Fibroblast of peridontal ligament (primary cell): Measurements from ENCODE around the gene ANAPC7.
"Not testable (repeated sequence)": the region's sequence is repeated elsewhere in the genome, so short reads cannot be mapped to it uniquely, and the experiment has no call there.

Experiments used
- DNase-seq: peaks from one replicate; pipeline ENCODE4 v3.0.0-alpha.2; 2010; ENCODE audit errors: extremely low read depth

ANAPC7 gene

GRCh38 chr12:110373962-110374611, 29.4 kb downstream of the ANAPC7 start:
- no peak for DNase-seq

DNA sequence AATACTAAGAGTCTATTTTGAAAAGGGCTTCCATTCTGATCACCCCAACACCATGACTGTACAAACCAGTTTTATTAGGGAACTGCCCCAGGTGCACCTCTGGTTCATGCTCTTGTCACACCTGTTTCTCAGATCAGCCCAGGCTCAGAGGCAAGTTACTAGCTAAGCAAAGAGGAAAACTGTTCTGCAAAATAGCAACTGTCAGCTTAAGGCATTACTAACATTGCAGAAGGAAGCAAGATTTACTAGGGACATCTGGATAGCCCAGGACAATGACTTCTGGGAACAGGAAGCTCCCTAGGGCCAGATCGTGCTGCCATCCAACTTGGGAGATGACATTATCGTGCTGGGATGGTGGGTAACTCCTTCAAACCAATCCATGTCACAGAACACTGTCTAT, 30.1 kb downstream of the ANAPC7 start:
- DNase-seq: no peak

DNA sequence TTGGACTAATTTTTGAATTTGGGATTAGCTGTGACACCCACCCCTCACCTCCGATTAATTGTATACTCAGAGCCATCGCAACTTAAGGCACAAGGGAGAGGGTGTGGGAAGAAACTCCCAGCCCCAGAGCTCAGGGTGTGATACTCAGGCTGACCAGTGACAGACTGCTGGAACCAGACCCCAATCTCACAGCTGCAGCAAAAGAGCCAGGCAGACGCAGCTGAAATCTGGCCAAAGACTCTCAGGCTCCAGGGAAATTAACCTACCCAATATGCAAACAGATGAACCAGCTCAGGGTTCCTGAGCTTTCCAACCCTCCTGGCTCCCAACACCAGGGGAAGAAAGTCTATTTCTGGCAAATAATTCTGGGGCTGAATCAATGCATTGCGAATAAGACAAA, 30.5 kb downstream of the ANAPC7 start:
- no peak for DNase-seq

DNA sequence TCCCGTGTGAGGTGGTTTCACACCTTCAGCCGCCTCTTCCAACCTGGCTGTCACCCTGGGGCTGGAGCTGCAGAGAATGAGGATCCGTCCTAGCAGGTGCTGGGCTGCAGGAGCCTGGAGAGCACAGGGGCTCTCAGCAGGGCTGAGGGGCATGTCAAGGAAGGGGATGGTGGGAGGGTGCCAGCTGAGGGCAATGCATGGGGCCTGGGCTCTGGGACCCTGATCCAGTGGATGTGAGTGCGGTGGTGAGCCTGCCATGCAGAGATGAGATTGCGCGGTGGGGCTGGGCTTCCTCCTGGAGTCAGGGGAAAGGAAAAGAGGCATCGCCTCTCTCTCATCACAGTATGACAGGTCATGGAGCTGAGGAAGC, 31.5 kb downstream of the ANAPC7 start:
- no peak for DNase-seq

GRCh38 chr12:110371408-110372055, 32.0 kb downstream of the ANAPC7 start:
- DNase-seq: no peak

- DNase-seq: no peak
Measured at GRCh38 chr12:110370732-110371231, 32.7 kb downstream of the ANAPC7 start.

- no peak for DNase-seq
Measured at GRCh38 chr12:110369992-110370391, 33.5 kb downstream of the ANAPC7 start.

DNA sequence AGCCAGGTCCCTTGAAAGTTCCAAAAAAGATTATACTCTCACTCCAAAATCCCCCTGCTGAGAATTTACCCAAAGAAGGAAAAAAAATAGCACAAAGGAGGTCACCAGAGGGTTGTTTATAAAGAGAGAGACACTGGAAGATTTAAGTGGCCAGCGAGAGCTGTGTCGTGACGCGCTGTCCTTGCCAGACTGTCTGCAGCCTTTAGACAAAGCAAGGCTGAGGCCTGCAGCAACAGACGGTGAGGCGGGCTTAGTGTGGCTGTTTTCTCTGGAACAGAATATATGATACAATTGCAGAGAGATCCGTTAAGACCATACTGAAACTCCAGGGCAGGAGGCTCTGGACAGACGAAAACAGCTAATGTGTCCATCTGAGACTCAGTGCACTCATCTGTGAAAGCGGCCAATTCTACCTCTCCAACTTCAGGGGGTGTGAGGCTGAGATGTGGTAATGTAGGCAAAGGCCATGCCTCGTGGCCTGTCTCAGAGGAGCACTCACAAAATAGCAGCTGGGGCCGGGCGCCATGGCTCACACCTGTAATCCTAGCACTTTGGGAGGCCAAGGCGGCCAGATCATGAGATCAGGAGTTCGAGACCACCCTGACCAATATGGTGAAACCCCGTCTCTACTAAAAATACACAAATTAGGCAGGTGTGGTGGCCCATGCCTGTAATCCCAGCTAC, 36.2 kb downstream of the ANAPC7 start:
- DNase-seq: no peak

DNA sequence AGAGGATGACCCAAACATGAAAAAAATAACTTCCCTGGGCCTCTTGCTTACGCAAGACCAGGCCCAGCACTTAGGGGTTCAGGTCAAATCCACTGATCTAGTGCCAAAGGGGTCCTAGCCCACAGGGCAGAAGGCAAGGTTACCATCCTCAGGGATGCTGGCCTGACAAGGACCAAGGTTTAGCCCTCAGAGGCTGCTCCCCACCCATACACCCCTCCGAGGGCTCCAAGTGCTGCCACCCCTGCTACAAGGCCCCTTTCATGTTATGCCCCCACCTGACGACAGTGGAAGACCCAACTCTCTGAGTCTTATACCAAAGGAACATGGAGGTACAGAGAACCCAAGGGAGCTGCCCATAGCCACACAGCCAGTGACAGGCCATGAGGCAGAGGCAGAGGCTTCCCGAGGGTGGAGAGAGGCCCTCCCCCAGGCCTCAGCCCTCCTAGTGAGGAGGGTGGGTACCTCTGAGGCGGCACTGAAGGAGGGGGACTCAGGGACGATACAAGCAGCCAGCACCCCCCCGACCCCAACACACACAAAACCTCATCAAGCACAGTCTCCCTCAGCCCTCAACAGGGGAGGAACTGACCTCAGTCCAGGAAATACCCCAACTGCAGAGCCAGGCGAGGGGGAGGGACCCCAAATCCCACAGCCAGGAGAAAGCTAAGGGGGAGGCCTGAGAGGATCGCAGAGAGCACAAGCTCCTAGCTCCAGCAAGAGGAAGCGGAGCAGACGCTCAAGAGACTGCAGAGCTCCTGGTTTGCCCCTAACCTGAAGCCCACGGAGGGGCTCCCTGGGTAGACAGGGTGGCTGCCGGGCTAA, 37.0 kb downstream of the ANAPC7 start:
- no peak for DNase-seq

DNA sequence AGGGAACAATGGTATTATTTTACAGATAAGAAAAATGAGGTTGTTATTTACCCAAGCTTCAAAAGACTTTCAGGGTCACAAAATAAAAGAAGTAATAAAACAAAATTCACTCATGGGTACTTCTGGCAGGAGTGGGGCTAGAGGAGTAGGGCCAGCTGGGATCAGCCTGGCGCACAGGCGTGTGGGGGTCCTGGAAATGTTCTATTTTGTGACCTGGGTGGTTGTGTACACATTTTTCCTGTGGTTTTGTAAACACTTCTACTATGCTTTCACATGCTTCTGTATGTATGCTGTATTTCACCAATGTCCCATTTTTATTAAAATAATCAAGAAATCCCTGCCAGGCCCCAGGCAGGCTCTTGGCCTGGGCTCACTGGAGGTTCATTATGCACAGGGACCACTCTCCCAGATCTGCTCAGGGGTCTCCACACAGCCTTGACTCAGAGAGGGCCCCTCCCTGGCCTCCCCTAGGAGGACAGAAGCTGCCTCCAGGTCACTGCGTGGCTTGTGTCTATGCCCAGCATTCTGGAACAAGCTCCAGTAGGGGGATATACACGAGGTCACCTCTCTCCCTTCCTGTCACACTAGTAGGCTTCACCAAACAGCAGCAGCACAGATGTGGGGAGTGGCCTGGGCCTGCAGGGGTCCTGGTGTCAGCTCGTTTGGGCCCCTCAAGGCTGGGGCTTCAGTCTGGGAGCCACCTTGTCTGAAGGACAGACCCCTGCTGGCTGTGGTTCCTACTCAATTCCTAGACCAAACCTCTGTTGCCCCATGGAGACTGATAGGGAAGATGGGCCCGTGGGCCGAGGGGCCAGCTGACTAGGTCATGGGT, 37.8 kb downstream of the ANAPC7 start:
- DNase-seq: no peak

GRCh38 chr12:110361216-110361615, 42.3 kb downstream of the ANAPC7 start:
- DNase-seq: no peak

DNA sequence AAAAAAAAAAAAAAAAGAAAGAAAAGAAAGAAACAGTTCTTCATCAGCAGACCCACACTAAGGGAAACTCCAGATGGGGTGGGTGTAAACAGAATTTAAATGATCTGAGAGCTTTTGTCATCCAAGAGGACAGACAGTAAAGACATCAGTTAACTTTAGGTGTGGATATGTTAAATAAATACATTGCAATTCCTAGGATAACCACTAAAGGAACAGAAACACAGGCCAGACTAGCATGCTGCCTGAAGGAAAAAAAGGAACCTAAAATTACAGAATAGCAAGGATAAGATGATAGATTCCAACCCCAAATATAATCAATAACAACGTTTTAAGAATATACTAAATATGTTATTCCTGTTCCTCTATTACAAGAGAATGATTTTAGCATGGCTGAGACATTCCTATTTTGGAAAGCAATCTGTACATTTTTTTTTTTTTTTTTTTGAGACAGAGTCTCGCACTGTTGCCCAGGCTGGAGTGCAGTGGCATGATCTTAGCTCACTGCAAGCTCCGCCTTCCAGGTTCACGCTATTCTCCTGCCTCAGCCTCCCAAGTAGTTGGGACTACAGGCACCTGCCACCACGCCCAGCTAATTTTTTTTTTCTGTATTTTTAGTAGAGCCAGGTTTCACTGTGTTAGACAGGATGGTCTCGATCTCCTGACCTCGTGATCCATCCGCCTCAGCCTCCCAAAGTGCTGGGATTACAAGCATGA, 45.0 kb downstream of the ANAPC7 start:
- DNase-seq: not testable (repeated sequence)

DNA sequence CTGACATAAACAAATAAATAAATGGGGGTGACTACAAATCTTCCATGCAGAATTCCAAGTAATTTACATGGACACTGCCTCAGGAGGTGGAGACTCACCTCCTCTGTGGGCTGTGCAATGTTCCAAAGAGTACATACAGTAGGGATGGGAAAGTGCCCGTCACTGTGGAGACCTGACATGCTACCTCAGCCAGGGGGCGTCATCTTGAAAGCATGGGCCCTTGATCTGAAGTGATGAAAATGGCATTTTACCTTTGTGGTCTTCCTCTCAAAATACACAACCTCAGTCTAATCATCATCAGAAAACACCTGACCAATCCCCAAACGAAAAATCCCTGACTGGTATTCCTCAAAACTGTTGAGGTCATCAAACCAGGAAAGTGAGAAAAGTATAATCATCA, 48.4 kb downstream of the ANAPC7 start:
- no peak for DNase-seq

- no peak for DNase-seq
Measured at GRCh38 chr12:110354172-110354780, 49.2 kb downstream of the ANAPC7 start.

DNA sequence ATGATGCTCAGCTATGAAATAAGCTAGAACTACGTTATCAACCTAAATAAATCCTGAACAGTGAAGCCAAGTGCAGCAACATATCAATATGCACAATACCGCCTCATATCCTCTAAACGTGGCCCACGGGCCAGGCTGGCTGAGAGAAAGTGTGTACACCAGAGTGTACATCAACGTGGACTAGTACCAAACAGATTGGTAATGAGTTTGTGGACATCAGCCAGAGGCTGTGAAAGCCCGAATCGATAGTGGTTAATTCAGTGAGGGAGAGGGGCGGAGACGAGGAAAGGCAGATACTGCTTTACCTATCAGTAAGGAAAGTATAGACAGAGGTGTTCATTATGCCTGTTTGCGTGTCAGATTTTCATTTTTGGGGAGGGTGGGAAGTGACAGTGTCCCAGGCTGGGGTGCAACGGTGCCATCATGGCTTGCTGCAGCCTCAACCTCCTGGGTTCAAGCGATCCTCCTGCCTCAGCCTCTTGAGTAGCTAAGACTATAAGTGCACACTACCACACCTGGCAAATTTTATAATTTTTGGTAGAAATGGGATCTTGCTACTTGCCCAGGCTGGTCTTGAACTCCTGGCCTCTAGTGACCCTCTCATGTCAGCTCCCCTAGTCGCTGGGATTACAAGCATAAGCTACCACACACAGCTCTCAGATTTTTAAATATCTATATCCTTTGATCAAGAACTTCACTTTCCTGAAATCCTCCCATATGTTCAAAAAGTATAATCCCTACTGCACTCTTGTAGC, 50.1 kb downstream of the ANAPC7 start:
- no peak for DNase-seq

DNA sequence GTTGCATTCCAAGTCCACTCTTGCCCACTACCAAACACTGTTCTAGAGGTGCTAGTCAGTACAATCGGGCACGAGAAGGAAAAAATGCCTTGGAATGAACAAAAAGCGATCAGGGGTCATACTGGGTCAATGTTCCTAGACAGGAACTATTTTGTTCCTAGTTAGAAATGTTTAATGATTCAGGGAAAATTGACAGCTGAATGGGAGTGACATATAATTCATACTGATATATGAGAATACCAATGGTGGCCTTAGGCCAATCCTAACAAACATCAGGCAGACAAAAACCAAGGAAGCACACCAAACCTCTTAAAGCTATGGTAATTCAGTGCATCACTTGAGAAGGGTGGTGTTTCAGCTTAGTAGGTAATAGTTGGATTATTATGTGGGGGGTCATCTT, 51.1 kb downstream of the ANAPC7 start:
- DNase-seq: no peak

GRCh38 chr12:110351119-110351518, 52.4 kb downstream of the ANAPC7 start:
- no peak for DNase-seq

GRCh38 chr12:110349514-110350151, 53.9 kb downstream of the ANAPC7 start:
- no peak for DNase-seq

- DNase-seq: no peak
Measured at GRCh38 chr12:110349096-110349495, 54.4 kb downstream of the ANAPC7 start.
